Measurements from ENCODE around the gene RGPD8.

DNA sequence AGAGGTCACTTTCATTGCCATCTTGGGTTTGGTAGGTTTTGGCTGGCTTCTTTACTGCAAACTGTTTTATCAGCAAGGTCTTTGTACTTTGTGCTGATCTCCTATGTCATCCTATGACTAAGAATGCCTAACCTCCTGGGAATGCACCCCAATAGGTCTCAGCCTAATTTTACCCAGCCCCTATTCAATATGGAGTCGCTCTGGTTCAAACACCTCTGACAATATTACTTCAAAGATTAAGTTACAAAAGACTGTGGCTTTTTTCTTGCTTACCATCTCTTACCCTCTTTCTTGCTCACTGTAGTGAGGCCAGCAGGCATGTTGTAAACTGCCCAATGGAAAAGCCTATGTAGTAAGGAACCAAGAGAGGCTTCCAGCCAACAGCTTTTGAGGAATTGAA lies 17.9 kb upstream of the RGPD8 start:
- TF ChIP-seq EZH2 (IDR thresholded peaks at IDR 0.05; ENCODE audit: insufficient read depth, poor library complexity, severe bottlenecking): no peak
- no peak for TF ChIP-seq EZH2phosphoT487 (IDR thresholded peaks at IDR 0.05; ENCODE audit: insufficient read depth, low read depth)
